ENCODE results near the gene GPX7. TPM values are rescaled to one million over a fixed set of nuclear protein-coding genes. Genes with fewer than 3 reads are reported as not detected.

GPX7 gene
- polyA plus RNA-seq, 3 donors: 68.0 to 81.3 (median 68.5) TPM

DNA sequence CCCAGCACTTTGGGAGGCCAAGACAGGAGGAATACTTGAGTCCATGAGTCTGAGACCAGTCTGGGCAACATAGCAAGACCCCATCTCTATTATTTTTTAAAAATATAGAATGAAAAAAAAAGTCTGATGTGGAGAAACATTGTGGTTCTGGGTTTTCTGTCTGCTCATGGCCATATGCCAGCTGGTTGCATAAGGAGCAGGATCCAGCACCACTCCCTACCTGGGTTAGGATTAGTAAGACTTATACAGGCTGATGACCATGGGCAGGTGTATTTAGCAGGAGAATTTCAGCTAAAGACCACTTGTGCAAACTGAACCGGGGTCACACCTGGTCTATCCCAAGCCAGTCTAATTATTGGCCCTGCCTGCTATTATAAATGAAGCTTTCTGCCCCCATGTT lies 16.7 kb upstream of the GPX7 start:
- no peak for DNase-seq (ENCODE audit: low read depth in 3 of 3, low spot score in 2 of 3)

DNA sequence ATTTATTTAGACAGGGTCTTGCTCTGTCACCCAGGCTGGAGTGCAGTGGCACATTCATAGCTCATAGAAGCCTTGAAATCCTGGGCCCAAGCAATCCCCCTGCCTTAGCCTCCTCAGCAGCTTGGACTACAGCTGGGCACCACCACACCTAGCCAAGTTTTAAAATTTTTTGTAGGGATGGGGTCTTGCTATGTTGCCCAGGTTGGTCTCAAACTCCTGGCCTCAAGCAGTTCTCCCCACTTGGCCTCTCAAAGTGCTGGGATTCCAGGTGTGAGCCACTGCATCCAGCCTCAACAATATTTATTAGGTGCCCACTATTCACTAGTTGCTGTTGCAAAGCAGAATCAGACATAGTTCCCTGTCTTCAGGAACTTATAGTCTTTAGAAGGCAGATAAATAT lies 14.1 kb upstream of the GPX7 start:
- no peak for DNase-seq (ENCODE audit: low read depth in 3 of 3, low spot score in 2 of 3)

DNA sequence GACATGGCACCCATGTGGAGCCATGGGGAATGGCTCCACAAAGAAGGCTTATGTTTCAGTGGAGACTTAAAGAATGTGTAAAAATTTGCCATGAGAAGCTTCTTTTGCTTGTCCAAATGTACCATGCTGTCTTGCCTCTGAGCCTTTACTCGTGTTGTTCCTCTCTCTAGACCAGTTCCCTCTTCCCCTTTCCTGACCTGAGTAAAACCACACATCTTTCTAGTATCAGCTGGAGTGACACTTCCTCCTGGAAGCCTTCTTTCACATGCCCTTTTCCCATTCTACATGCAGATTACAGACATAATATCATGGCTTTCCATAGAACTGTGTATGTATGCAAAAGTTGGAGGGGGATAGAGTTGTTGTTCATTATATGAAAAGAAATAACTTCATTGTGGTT lies 13.6 kb upstream of the GPX7 start:
- no peak for DNase-seq (ENCODE audit: low read depth in 3 of 3, low spot score in 2 of 3)

DNA sequence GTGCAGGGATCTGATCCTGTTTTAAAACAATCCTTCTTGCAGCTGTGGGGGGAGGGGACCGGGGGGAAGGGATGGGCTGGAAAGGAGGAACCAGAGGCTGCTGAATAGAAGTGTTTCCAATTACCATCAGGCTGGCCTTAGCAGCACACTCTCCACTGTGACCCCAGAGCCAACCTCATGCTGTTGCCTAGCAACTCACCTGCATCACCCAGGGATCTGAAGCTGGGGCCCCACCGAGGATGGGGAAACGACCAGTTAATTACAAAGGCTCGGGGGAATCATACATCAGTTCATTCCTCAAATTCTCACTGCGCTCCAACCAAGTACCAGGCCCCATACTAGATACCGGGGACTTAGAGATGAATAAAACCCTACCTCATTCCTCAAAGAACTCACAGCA lies 11.9 kb upstream of the GPX7 start:
- no peak for DNase-seq (ENCODE audit: low read depth in 3 of 3, low spot score in 2 of 3)

DNA sequence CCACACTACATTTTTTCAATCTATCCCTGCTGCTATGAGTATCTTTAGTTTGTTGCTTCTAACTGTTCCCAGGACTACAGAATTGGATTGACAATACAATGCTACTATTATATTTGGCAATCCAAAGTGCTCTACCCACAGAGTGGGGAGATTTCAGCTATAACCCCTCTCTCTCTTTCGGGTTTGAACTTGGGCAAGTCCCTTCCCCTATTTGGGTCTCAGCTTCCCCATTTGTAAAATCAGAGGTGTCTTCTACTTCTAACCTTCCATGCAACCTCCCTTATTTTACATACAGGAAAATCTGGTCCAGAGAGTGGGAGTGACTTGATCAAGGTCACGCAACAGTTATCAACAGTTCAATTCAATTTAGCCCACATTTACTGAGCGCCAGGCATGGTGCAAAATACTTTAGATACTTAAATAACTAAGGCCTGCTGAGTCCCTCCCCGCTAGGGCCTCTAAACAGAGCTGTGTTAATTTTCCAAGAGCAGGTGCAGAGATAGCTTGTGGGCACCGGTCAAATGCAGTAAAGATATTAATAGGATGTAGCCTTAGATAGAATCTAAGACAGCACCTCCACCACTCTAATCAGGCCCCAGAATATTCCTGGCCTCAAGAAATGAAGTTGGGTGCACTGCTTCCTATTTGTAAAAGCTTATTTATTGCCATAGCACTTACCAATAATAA lies 9.4 kb upstream of the GPX7 start:
- no peak for DNase-seq (ENCODE audit: low read depth in 3 of 3, low spot score in 2 of 3)

DNA sequence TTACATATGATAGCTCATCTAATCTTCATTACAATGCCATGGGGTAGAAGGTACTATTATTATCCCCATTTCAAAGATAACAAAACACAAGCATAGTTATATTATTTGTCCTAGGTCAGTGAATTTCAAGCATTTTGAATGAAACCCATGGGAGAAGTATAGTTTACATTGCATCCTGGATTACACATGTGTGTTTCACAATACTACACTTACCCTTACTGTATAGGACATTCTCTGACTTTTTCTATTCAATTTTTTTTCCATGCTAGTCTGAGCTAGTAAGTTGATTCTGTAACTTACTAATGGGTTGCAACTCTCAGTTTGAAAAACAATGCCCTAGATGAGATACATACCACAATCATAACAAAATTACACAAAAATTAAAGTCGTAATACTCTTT lies 8.7 kb upstream of the GPX7 start:
- DNase-seq (ENCODE audit: low read depth in 3 of 3, low spot score in 2 of 3): no peak

DNA sequence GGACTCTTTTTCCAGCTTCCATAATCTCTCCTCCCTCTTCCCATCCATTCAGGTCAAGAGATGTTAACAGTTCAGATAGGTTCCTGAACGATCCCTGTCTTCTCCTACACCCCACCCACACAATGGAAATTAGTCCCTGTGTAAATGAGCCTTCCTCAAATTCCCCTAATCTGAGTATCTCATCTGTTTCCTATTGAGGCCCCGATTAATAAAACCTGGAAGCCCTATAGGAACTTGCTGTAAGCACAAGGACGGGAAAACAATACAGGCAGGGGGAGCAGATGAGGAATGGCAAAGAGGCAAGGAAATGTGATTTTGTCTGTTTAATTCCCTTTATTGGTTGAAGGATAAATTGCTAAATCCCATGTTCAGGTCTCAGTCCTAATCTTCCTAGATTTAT lies 7.1 kb upstream of the GPX7 start:
- DNase-seq (ENCODE audit: low read depth in 3 of 3, low spot score in 2 of 3): no peak

DNA sequence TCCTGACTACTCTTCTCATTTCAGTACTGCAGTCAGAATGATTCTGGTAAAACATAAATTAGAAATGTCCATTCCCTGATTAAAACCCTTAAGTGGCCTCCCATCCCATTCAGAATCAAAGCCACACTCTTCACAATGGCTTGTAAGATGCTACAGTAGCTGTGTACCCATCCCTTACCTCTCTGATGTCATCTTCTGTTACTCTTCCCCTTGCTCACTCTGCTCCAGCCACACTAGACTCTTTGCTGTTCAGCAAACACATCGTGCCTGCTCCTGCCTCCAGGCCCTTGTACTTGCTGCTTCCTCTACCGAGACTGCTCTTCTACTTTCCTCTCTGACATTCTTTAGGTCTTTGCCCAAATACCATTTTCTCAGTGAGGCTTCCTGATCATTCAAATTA lies 4.3 kb upstream of the GPX7 start:
- no peak for DNase-seq (ENCODE audit: low read depth in 3 of 3, low spot score in 2 of 3)

DNA sequence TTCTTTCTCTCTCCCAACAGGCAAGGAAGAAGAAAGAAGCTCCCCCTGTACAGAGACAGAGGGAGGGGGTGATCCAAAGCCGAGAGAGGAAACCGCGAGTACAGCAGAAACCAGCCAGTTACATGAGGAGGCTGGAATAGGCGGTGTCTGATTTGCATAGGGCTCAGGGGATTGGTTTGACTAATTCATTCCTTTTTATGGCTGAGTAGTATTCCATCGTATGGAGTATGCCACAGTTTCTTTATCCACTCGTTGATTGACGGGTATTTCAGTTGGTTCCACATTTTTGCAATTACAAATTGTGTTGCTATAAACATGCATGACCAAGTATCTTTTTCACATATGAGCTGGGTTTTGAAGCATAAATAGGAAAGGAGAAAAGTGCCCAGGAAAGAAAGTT lies 3.4 kb upstream of the GPX7 start:
- DNase-seq (ENCODE audit: low read depth in 3 of 3, low spot score in 2 of 3): no peak

DNA sequence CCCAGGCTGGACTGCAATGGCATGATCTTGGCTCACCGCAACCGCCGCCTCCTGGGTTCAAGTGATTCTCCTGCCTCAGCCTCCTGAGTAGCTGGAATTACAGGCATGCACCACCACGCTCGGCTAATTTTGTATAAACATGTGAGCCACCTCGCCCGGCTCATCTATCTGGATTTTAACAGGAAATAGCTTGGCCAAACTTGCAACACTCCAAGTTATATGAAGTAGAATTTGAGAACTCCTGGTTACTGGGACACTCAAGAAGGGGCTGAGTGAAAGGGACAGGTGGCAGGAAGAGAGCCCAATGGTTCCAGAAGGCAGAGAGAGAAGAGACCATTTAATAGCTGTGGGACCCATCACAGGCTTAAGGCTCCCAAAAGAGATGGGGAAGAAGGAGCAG lies 2.9 kb upstream of the GPX7 start:
- no peak for DNase-seq (ENCODE audit: low read depth in 3 of 3, low spot score in 2 of 3)

DNA sequence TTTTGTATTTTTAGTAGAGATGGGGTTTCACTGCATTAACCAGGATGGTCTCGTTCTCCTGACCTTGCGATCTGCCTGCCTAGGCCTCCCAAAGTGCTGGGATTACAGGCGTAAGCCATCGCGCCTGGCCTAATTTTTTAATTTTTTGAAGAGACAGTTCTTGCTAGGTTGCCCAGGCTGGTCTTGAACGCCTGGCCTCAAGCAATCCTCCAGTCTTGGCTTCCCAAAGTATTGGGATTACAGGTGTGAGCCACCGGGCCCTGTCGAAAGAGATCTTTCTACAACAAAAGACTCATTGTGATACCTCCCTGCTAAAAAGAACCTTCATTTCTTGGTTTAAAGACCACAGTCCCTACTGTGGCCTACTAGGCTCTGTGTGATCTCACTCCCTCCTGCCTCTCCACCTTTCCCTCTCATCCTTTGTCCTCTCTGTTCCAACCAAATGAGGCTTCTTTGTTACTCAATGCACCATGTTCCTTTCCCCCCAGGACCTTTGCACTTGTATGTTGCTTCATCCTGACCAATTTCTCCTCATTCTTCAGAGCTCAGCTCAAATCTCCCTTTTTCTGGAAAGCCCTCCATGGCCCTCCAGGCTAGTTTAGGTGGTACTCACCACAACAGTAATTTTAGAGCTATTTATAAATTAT lies 1.5 kb upstream of the GPX7 start:
- no peak for DNase-seq (ENCODE audit: low read depth in 3 of 3, low spot score in 2 of 3)

DNA sequence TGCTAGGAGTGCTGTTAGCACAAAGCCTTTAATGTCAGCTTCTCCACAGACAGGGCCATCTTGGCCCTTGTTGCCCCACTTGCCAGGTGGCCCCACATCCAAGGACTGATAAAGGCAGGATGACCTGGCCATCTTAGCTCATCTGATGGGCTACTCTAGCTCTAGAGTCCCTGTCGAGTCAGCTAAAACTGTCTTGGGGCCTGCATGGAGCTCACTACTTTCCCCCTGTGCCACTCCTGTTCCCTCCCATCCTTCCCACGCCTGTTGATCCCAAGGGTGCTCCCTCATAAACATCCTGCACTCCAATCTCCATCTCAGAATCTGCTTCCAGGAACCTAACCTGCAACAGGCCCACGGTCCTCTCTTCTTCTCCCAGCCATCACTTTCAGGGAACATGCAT lies 652 bp upstream of the GPX7 start:
- no peak for DNase-seq (ENCODE audit: low read depth in 3 of 3, low spot score in 2 of 3)

DNA sequence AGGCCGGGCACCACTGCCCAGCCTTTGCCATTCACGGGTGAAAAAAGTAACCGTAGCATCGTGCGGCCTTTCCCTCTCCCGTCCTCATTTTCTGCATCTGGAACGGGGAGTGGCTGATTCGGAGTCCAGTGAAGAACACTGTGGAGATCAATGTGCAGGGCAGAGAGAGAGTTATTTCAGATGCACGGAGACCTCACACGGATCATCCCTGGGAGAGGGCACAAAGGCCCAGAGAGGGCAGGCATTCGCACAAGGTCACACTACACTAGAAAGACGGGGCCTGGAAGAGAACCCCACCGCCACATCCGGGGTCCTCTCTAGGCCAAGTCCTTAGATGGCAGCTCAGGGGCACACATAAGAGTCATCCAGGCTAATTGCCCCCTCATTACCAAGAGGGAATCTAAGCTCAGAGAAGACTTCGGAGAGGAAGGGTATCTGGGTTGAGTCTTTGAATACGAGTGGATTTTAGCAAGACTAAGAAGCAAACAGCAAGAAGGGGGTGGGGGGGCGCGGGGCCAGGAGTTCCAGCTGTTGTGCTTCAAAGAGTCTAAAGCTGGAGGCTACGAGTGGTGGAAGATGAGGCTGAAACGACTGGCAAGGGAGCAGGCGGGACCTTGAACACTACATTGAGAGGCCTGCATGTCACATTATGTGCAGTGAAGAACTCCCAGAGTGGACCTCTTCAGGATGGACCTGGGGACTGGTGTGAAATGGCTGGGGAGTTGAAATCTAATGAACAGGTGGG lies 857 bp downstream of the GPX7 start:
- peak in 1 of 3 donors; percentile 19 for DNase-seq (ENCODE audit: low read depth in 3 of 3, low spot score in 2 of 3)

DNA sequence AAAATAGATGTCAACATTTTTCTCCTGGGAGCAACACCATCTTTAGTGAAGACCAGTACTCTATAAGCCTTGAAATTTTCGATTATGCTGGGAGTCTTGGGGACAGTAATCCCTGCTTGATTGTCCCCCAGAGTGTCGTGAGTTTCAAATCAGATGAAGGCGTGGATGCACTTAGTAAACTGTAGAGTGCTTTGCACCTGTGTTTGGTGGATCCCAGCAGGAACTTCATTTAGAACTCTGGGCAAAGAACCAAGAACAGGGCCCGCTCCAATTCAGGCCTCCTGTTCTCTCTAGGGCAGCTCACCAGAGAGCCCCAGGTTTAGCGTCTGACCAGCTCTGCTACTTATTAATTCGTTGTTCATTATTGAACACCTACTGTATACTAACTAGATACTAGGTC lies 1.5 kb downstream of the GPX7 start:
- no peak for DNase-seq (ENCODE audit: low read depth in 3 of 3, low spot score in 2 of 3)

DNA sequence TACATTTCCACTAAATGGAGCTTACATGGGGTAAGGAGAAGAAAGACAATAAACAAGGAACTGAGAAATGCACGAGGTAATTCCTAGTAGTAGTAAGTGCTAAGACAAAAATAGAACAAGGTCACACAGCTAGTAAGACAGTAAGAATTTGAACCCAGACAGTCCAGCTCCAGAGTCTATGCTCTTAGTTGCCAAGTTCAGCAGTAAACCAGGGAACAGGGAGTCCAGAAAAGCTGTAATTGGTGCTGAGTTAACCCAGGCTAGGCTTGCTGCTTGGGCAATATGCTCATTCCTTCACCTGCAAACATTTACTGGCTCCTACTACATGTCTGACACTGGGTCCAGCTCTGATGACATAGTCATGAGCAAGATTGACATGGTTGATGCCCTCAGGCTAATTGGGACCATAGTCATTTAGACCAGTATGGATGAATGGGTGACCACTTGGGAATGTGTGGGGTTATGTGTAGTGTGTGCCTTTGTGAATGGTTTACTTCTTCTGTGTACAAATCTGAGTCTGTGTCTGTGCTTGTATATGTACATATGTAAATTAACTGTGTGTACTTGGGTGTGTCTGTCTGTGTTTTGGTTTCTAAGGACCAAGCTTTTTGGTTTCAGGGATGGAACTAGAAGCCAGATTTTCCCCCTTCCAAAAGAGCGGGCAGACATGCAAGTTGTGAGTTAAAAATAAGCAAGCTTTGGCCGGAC lies 2.0 kb downstream of the GPX7 start:
- no peak for DNase-seq (ENCODE audit: low read depth in 3 of 3, low spot score in 2 of 3)

DNA sequence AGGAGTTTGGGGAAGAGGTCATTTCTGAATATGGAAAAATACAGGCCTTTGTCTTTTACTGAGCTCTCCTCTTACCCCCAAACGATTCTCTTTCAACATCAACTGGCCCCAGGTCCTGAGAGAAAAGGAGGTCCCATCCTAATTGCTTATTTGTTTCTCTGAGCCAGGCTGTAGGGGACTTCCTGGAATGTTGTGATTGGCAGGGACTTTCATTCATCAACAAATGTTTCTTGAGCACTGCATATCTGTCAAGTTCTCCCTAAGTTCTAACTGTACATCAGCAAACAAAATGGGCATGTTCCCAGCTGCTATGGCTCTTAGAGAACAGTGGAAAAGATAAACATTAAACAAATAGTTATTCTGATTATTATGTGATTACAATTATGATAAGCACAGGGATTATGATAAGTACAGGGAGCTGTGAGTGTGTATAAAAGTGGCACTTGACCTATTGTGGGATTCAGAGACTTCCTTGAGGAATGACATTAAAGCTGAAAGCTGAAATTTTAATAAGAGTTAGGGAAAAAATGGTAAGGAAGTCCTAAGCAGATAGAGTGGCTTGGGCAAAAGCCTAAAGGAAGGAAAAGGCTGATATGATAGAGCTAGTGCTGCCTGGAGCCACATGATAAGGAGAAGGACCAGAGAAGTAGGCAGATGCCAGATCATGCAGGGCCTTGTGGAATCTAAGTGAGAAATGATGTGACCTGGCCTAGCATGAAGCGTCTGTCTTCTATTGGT lies 11.6 kb downstream of the GPX7 start:
- DNase-seq (ENCODE audit: low read depth in 3 of 3, low spot score in 2 of 3): no peak

DNA sequence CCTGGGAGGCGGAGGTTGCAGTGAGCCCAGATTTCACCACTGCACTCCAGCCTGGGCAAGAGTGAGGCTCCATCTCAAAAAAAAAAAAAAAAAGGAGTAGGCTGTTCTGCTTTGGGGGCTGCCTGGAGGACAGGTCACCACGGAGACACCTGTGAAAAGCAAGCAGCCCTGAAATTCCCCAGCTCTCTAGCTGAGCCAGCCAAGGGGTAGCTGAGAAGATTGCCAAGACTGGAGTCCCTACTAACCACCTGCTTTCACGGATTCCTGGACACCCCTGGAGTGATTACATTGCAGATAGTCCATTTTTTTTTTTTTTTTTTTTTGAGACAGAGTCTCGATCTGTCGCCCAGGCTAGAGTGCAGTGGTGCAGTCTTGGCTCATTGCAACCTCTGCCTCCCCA lies 12.5 kb downstream of the GPX7 start:
- DNase-seq (ENCODE audit: low read depth in 3 of 3, low spot score in 2 of 3): no peak

DNA sequence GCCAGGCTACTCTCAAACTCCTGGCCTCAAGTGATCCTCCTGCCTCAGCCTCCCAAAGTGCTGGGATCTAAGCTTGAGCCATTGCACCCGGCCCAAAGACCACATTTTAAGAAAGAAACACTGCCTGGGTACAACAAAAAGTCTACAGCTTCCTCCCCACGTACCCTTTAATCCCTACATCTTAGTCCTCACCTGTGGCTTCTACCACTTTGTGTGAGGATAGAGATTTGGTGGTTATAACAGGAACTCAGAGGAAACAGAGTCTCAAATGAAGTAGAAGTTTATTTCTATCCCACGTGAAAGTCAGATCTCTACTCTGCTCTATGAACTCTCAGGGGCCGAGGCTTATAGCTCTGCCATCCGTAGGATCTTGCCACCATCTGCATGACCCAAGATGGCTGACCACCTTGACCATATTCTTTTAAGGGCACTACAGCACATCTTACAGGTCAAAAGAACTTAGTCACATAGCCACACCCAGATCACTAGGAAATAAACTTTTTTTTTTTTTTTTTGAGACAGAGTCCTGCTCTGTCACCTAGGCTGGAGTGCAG lies 13.4 kb downstream of the GPX7 start:
- DNase-seq (ENCODE audit: low read depth in 3 of 3, low spot score in 2 of 3): no peak

DNA sequence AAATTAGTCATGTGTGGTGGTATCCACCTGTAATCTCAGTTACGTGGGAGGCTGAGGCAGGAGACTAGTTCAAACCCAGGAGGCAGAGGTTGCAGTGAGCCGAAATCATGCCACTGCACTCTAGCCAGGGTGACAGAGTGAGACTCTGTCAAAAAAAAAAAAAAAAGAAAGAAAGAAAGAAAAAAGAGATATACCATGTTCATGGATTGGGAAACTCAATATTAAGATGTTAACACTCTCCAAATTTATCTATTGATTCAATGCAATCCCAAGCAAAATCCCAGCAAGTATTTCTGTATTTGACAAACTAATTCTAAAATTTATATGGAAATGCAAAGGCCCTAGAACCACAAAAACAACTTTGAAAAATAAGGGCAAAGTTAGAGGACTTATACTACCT lies 19.8 kb downstream of the GPX7 start:
- no peak for DNase-seq (ENCODE audit: low read depth in 3 of 3, low spot score in 2 of 3)

DNA sequence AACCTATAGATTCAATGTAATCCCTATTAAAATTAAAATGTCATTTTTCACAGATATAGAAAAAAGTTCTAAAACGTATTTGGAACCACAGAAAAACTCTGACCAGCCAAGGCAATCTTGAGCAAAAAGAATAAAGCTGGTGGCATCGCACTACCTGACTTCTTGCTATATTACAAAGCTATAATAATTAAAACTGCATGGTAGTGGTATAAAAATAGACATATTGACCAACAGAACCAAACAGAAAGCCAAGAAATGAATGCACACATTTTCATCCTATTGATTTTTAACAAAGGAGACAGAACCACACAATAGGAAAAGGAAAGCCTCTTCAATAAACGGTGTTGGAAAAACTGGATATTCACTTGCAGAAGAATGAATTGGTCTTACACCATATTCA lies 21.6 kb downstream of the GPX7 start:
- DNase-seq (ENCODE audit: low read depth in 3 of 3, low spot score in 2 of 3): no peak

DNA sequence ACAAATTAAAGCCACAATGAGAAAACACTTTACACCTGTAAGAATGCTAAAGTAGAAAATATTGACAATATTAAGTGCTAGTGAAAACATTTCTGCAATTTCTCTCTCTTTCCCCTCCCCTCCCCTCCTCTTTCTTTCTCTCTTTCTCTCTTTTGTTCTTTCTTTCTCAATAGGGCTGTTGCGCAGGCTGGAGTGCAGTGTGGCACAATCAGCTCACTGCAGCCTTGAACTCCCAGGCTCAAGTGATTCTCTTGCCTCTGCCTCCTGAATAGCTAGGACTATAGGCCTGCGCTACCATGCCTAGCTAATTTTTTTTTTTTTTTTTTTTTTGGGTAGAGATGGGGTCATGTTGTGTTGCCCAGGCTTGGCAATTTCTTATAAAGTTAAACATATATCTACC lies 24.9 kb downstream of the GPX7 start:
- DNase-seq (ENCODE audit: low read depth in 3 of 3, low spot score in 2 of 3): no peak
